Occipital lobe (tissue), 2 donors: Measurements from ENCODE around the gene PLEKHA6. TPM values are rescaled to one million over a fixed set of nuclear protein-coding genes. Genes with fewer than 3 reads are reported as not detected.

Source experiments
- small RNA-seq: library from RNA; depleted of rRNA; stranded (forward); fragments of <200 nt; gene quantifications from one replicate; pipeline ENCODE3, GENCODE V24; 2014
- total RNA-seq: library from RNA; depleted of rRNA; stranded (reverse); fragments of >200 nt; gene quantifications from one replicate; pipeline ENCODE4 v1.2.3, GENCODE V29; 2014

PLEKHA6 gene
- total RNA-seq, 1 donor from 2014 or later = 7.5 TPM

Small RNA genes lying within 50 kb of the gene (small RNA-seq; reads per million reads assigned to genes)
- not detected for gene AL606489.2

Other genes starting within 250 kb of the PLEKHA6 start
- 28.1 TPM for gene ETNK2, start 207.9 kb downstream of the PLEKHA6 start, total RNA-seq
- gene REN, start 193.6 kb downstream of the PLEKHA6 start, total RNA-seq = not detected
- not detected for gene KISS1, start 163.4 kb downstream of the PLEKHA6 start, total RNA-seq
- not detected for gene GOLT1A, start 145.9 kb downstream of the PLEKHA6 start, total RNA-seq
- gene PPP1R15B, start 51.9 kb upstream of the PLEKHA6 start, total RNA-seq = 43.4 TPM
- 31.0 TPM for gene PIK3C2B, start 134.9 kb upstream of the PLEKHA6 start, total RNA-seq
- 60.4 TPM for gene MDM4, start 156.5 kb upstream of the PLEKHA6 start, total RNA-seq